GM23338 (cell line): ENCODE results near the gene AP1M2.

Experiments used
- CREB1 ChIP-seq: fragments of 250-450 bp; sonication (Bioruptor Pico); IDR thresholded peaks from 2 replicates; pipeline ENCODE4 v1.5.0; 2020; ENCODE audit warnings: low read depth, mild to moderate bottlenecking, moderate library complexity
- EZH2 ChIP-seq: fragments of 200-600 bp; sonication (generic); IDR thresholded peaks from one replicate; pipeline ENCODE4 v1.8.0; 2017; ENCODE audit warnings: antibody characterized with exemption, mild to moderate bottlenecking, low read depth; ENCODE audit not compliant: unreplicated experiment
- EZH2phosphoT487 ChIP-seq: fragments of 200-600 bp; sonication (generic); IDR thresholded peaks from one replicate; pipeline ENCODE4 v1.8.1; 2018; ENCODE audit warnings: antibody characterized with exemption; ENCODE audit not compliant: unreplicated experiment
- JUNB ChIP-seq: IDR thresholded peaks from one replicate; pipeline ENCODE4 v1.6.1; 2016; ENCODE audit warnings: antibody characterized with exemption; ENCODE audit not compliant: unreplicated experiment
- NANOG ChIP-seq: IDR thresholded peaks from 2 replicates; pipeline ENCODE4 v1.6.1; 2016; ENCODE audit warnings: antibody characterized with exemption, borderline replicate concordance
- POLR2AphosphoS5 ChIP-seq: IDR thresholded peaks from 2 replicates; pipeline ENCODE4 v1.6.1; 2016; ENCODE audit warnings: antibody characterized with exemption, low read depth
- STAT1 ChIP-seq: IDR thresholded peaks from one replicate; pipeline ENCODE4 v1.6.1; 2016; ENCODE audit warnings: antibody characterized with exemption; ENCODE audit not compliant: unreplicated experiment
- ZNF114 ChIP-seq: fragments of 250-450 bp; sonication (Bioruptor Pico); IDR thresholded peaks from 2 replicates; pipeline ENCODE4 v1.5.0; 2020; ENCODE audit warnings: mild to moderate bottlenecking, moderate library complexity
- TF ChIP-seq, protein P1 (sequence below), 2 experiments: fragments of 200-600 bp in 1 of 2; sonication (generic) in 1 of 2; conservative IDR thresholded peaks; 2 replicates each; pipeline versions ENCODE4 v1.5.1 to v1.6.1; 2016 to 2017; ENCODE audit warnings: antibody characterized with exemption in 2 of 2, low read depth in 2 of 2, mild to moderate bottlenecking in 2 of 2, moderate library complexity in 1 of 2
- TF ChIP-seq, protein P2 (sequence below): IDR thresholded peaks from one replicate; pipeline ENCODE4 v1.6.1; 2018; ENCODE audit warnings: antibody characterized with exemption; ENCODE audit not compliant: unreplicated experiment
- TF ChIP-seq, protein P3 (sequence below): IDR thresholded peaks from 2 replicates; pipeline ENCODE4 v1.6.1; 2016; ENCODE audit warnings: antibody characterized with exemption
- TF ChIP-seq, protein P4 (sequence below): fragments of 250-450 bp; sonication (Bioruptor Pico); IDR thresholded peaks from 2 replicates; pipeline ENCODE4 v1.5.0; 2020; ENCODE audit warnings: mild to moderate bottlenecking, moderate library complexity

DNA sequence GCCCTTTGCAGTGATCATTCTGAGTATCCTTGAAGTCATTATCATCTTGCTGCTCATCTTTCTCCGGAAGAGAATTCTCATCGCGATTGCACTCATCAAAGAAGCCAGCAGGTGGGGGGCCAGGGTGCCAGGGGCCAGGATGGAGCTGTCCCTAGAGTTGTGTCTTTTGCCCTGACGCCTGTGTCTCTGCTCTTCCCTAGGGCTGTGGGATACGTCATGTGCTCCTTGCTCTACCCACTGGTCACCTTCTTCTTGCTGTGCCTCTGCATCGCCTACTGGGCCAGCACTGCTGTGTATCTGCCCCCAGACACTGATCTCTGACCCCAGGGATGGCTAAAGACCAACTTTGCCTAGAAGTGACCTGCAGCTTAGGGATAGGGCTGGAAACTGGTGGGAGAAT is 47.9 kb upstream of the AP1M2 start:
- TF ChIP-seq, protein P1, sequence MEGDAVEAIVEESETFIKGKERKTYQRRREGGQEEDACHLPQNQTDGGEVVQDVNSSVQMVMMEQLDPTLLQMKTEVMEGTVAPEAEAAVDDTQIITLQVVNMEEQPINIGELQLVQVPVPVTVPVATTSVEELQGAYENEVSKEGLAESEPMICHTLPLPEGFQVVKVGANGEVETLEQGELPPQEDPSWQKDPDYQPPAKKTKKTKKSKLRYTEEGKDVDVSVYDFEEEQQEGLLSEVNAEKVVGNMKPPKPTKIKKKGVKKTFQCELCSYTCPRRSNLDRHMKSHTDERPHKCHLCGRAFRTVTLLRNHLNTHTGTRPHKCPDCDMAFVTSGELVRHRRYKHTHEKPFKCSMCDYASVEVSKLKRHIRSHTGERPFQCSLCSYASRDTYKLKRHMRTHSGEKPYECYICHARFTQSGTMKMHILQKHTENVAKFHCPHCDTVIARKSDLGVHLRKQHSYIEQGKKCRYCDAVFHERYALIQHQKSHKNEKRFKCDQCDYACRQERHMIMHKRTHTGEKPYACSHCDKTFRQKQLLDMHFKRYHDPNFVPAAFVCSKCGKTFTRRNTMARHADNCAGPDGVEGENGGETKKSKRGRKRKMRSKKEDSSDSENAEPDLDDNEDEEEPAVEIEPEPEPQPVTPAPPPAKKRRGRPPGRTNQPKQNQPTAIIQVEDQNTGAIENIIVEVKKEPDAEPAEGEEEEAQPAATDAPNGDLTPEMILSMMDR (conservative IDR thresholded peaks at IDR 0.05; ENCODE audit: low read depth in 2 of 2) = no peak
- TF ChIP-seq CREB1 (no peak), POLR2AphosphoS5 (no peak), EZH2 (no peak), ZNF114 (CRISPR knock-in tag) (no peak), EZH2phosphoT487 (no peak), NANOG (no peak), JUNB (no peak), STAT1 (no peak)
- TF ChIP-seq, protein P2, sequence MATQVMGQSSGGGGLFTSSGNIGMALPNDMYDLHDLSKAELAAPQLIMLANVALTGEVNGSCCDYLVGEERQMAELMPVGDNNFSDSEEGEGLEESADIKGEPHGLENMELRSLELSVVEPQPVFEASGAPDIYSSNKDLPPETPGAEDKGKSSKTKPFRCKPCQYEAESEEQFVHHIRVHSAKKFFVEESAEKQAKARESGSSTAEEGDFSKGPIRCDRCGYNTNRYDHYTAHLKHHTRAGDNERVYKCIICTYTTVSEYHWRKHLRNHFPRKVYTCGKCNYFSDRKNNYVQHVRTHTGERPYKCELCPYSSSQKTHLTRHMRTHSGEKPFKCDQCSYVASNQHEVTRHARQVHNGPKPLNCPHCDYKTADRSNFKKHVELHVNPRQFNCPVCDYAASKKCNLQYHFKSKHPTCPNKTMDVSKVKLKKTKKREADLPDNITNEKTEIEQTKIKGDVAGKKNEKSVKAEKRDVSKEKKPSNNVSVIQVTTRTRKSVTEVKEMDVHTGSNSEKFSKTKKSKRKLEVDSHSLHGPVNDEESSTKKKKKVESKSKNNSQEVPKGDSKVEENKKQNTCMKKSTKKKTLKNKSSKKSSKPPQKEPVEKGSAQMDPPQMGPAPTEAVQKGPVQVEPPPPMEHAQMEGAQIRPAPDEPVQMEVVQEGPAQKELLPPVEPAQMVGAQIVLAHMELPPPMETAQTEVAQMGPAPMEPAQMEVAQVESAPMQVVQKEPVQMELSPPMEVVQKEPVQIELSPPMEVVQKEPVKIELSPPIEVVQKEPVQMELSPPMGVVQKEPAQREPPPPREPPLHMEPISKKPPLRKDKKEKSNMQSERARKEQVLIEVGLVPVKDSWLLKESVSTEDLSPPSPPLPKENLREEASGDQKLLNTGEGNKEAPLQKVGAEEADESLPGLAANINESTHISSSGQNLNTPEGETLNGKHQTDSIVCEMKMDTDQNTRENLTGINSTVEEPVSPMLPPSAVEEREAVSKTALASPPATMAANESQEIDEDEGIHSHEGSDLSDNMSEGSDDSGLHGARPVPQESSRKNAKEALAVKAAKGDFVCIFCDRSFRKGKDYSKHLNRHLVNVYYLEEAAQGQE = no peak
- TF ChIP-seq, protein P3, sequence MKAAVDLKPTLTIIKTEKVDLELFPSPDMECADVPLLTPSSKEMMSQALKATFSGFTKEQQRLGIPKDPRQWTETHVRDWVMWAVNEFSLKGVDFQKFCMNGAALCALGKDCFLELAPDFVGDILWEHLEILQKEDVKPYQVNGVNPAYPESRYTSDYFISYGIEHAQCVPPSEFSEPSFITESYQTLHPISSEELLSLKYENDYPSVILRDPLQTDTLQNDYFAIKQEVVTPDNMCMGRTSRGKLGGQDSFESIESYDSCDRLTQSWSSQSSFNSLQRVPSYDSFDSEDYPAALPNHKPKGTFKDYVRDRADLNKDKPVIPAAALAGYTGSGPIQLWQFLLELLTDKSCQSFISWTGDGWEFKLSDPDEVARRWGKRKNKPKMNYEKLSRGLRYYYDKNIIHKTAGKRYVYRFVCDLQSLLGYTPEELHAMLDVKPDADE = no peak
- TF ChIP-seq, protein P4, sequence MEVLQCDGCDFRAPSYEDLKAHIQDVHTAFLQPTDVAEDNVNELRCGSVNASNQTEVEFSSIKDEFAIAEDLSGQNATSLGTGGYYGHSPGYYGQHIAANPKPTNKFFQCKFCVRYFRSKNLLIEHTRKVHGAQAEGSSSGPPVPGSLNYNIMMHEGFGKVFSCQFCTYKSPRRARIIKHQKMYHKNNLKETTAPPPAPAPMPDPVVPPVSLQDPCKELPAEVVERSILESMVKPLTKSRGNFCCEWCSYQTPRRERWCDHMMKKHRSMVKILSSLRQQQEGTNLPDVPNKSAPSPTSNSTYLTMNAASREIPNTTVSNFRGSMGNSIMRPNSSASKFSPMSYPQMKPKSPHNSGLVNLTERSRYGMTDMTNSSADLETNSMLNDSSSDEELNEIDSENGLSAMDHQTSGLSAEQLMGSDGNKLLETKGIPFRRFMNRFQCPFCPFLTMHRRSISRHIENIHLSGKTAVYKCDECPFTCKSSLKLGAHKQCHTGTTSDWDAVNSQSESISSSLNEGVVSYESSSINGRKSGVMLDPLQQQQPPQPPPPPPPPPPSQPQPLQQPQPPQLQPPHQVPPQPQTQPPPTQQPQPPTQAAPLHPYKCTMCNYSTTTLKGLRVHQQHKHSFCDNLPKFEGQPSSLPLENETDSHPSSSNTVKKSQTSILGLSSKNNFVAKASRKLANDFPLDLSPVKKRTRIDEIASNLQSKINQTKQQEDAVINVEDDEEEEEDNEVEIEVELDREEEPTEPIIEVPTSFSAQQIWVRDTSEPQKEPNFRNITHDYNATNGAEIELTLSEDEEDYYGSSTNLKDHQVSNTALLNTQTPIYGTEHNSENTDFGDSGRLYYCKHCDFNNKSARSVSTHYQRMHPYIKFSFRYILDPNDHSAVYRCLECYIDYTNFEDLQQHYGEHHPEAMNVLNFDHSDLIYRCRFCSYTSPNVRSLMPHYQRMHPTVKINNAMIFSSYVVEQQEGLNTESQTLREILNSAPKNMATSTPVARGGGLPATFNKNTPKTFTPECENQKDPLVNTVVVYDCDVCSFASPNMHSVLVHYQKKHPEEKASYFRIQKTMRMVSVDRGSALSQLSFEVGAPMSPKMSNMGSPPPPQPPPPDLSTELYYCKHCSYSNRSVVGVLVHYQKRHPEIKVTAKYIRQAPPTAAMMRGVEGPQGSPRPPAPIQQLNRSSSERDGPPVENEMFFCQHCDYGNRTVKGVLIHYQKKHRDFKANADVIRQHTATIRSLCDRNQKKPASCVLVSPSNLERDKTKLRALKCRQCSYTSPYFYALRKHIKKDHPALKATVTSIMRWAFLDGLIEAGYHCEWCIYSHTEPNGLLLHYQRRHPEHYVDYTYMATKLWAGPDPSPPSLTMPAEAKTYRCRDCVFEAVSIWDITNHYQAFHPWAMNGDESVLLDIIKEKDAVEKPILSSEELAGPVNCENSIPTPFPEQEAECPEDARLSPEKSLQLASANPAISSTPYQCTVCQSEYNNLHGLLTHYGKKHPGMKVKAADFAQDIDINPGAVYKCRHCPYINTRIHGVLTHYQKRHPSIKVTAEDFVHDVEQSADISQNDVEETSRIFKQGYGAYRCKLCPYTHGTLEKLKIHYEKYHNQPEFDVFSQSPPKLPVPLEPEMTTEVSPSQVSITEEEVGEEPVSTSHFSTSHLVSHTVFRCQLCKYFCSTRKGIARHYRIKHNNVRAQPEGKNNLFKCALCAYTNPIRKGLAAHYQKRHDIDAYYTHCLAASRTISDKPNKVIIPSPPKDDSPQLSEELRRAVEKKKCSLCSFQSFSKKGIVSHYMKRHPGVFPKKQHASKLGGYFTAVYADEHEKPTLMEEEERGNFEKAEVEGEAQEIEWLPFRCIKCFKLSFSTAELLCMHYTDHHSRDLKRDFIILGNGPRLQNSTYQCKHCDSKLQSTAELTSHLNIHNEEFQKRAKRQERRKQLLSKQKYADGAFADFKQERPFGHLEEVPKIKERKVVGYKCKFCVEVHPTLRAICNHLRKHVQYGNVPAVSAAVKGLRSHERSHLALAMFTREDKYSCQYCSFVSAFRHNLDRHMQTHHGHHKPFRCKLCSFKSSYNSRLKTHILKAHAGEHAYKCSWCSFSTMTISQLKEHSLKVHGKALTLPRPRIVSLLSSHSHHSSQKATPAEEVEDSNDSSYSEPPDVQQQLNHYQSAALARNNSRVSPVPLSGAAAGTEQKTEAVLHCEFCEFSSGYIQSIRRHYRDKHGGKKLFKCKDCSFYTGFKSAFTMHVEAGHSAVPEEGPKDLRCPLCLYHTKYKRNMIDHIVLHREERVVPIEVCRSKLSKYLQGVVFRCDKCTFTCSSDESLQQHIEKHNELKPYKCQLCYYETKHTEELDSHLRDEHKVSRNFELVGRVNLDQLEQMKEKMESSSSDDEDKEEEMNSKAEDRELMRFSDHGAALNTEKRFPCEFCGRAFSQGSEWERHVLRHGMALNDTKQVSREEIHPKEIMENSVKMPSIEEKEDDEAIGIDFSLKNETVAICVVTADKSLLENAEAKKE (CRISPR knock-in tag) = no peak
